IMR-90 (cell line): Measurements from ENCODE around the gene BICD1. TPM values are rescaled to one million over a fixed set of nuclear protein-coding genes. Genes with fewer than 3 reads are reported as not detected.

Source experiments
- ATAC-seq: fragments of 200-7000 bp; cut with Tn5 transposase; 2 replicates; pipeline ENCODE4 v1.9.1; 2020; ENCODE audit warnings: low read depth, mild to moderate bottlenecking, moderate library complexity
- BruUV-seq: library from RNA; stranded (reverse); fragments of 400-500 nt; replicated peaks from 2 replicates; lab custom pipeline; 2021; lab: Mats Ljungman, UMichigan
- CTCF ChIA-PET: fragments of 300-600 bp; formaldehyde crosslinking; extraction: SDS; loops from one replicate; lab custom pipeline; 2021; ENCODE audit warnings: antibody characterized with exemption; lab: Yijun Ruan, JAX
- POLR2A ChIA-PET: fragments of 300-600 bp; sonication (Branson Sonifier 250); formaldehyde crosslinking; loops from one replicate; lab custom pipeline; 2022; ENCODE audit warnings: antibody characterized with exemption; ENCODE audit not compliant: unreplicated experiment; lab: Charles Lee
- DNase-seq: peaks from one replicate; pipeline ENCODE4 v3.0.0; 2013
- H2AFZ ChIP-seq: replicated peaks from 2 replicates; pipeline ENCODE3; 2013; ENCODE audit warnings: low read length, mild to moderate bottlenecking; ENCODE audit not compliant: poor library complexity
- H2AK5ac ChIP-seq: 2 replicates; pipeline ENCODE4 v1.6.1; 2013; ENCODE audit warnings: low read depth, low read length, inconsistent platforms
- H2AK9ac ChIP-seq: replicated peaks from 2 replicates; pipeline ENCODE3; 2013; ENCODE audit warnings: mild to moderate bottlenecking, low read depth, low read length, moderate library complexity; ENCODE audit not compliant: poor library complexity
- H2BK120ac ChIP-seq: 2 replicates; pipeline ENCODE4 v1.6.1; 2013; ENCODE audit warnings: low read depth, low read length, inconsistent platforms
- H2BK15ac ChIP-seq: 3 replicates; pipeline ENCODE4 v1.6.1; 2013; ENCODE audit warnings: low read depth, low read length, inconsistent platforms
- H2BK20ac ChIP-seq: 2 replicates; pipeline ENCODE4 v1.6.1; 2013; ENCODE audit warnings: low read depth, mild to moderate bottlenecking, inconsistent platforms, low read length, moderate library complexity
- H2BK5ac ChIP-seq: 2 replicates; pipeline ENCODE4 v1.6.1; 2013; ENCODE audit warnings: mild to moderate bottlenecking, low read depth, low read length, inconsistent platforms; ENCODE audit not compliant: poor library complexity, severe bottlenecking
- H3K14ac ChIP-seq: replicated peaks from 2 replicates; pipeline ENCODE4 v1.6.1; 2013; ENCODE audit warnings: low read depth, low read length, inconsistent platforms
- H3K18ac ChIP-seq: 2 replicates; pipeline ENCODE4 v1.6.1; 2013; ENCODE audit warnings: low read depth, low read length, control low read depth
- H3K23ac ChIP-seq: 2 replicates; pipeline ENCODE4 v1.6.1; 2013; ENCODE audit warnings: low read depth, low read length, inconsistent platforms
- H3K27ac ChIP-seq: 2 replicates; pipeline ENCODE4 v1.5.1; 2013; ENCODE audit warnings: mild to moderate bottlenecking, control low read depth, low read length; ENCODE audit not compliant: insufficient read depth
- H3K27me3 ChIP-seq: 2 replicates; pipeline ENCODE4 v1.6.1; 2013; ENCODE audit warnings: low read length; ENCODE audit not compliant: control insufficient read depth, insufficient read depth
- H3K36me3 ChIP-seq: 2 replicates; pipeline ENCODE4 v1.6.1; 2013; ENCODE audit warnings: low read length, mixed read lengths; ENCODE audit not compliant: control insufficient read depth, insufficient read depth
- H3K4ac ChIP-seq: 2 replicates; pipeline ENCODE4 v1.6.1; 2013; ENCODE audit warnings: low read depth, low read length, inconsistent platforms
- H3K4me1 ChIP-seq: 2 replicates; pipeline ENCODE4 v1.6.1; 2013; ENCODE audit warnings: low read length, mixed read lengths; ENCODE audit not compliant: control insufficient read depth, insufficient read depth
- H3K4me2 ChIP-seq: 2 replicates; pipeline ENCODE4 v1.6.1; 2013; ENCODE audit warnings: low read depth, mild to moderate bottlenecking, control low read depth, low read length, moderate library complexity
- H3K4me3 ChIP-seq: 2 replicates; pipeline ENCODE4 v1.5.1; 2013; ENCODE audit warnings: low read depth, mild to moderate bottlenecking, control low read depth, low read length, moderate library complexity; ENCODE audit not compliant: insufficient read depth
- H3K56ac ChIP-seq: 2 replicates; pipeline ENCODE4 v1.6.1; 2013; ENCODE audit warnings: low read length, inconsistent platforms; ENCODE audit not compliant: insufficient read depth; ENCODE audit errors: extremely low read depth
- H3K79me1 ChIP-seq, 2 experiments: 2 replicates each; pipeline ENCODE4 v1.6.1; 2013; ENCODE audit warnings: low read length in 2 of 2, inconsistent platforms in 1 of 2, low read depth in 1 of 2
- H3K9ac ChIP-seq: 2 replicates; pipeline ENCODE4 v1.6.1; 2013; ENCODE audit warnings: low read depth, low read length, control low read depth
- H3K9me1 ChIP-seq: 2 replicates; pipeline ENCODE4 v1.6.1; 2013; ENCODE audit warnings: low read length, inconsistent platforms; ENCODE audit not compliant: insufficient read depth
- H3K9me3 ChIP-seq: 2 replicates; pipeline ENCODE4 v1.6.1; 2013; ENCODE audit warnings: low read length; ENCODE audit not compliant: control insufficient read depth, insufficient read depth
- H4K20me1 ChIP-seq: 2 replicates; pipeline ENCODE4 v1.6.1; 2013; ENCODE audit warnings: low read length, inconsistent platforms; ENCODE audit not compliant: insufficient read depth
- H4K5ac ChIP-seq: 2 replicates; pipeline ENCODE4 v1.6.1; 2013; ENCODE audit warnings: mild to moderate bottlenecking, low read depth, low read length, control low read depth
- H4K8ac ChIP-seq, 2 experiments: 2 replicates each; pipeline ENCODE4 v1.6.1; 2013; ENCODE audit warnings: low read depth in 2 of 2, low read length in 2 of 2, control low read depth in 1 of 2, inconsistent platforms in 1 of 2
- H4K91ac ChIP-seq: 2 replicates; pipeline ENCODE4 v1.6.1; 2013; ENCODE audit warnings: low read depth, low read length, inconsistent platforms; ENCODE audit not compliant: insufficient read depth
- BHLHE40 ChIP-seq: fragments of 150-350 bp; IDR thresholded peaks from 2 replicates; pipeline ENCODE4 v1.6.1; 2016; ENCODE audit warnings: mild to moderate bottlenecking, low read depth, low read length
- CEBPB ChIP-seq: IDR thresholded peaks from 2 replicates; pipeline ENCODE4 v1.6.1; 2012; ENCODE audit warnings: low read depth, low read length, improper control_type of control experiment
- CHD1 ChIP-seq: IDR thresholded peaks from 2 replicates; pipeline ENCODE4 v1.6.1; 2012; ENCODE audit warnings: low read depth, low read length, improper control_type of control experiment
- CTCF ChIP-seq: conservative IDR thresholded peaks from 2 replicates; pipeline ENCODE4 v1.5.1; 2012; ENCODE audit warnings: mild to moderate bottlenecking, low read depth, low read length, improper control_type of control experiment
- ELK1 ChIP-seq: fragments of 150-350 bp; IDR thresholded peaks from 2 replicates; pipeline ENCODE4 v1.6.1; 2016; ENCODE audit warnings: low read depth, mild to moderate bottlenecking, low read length, moderate library complexity, borderline replicate concordance
- MAFK ChIP-seq: IDR thresholded peaks from 2 replicates; pipeline ENCODE4 v1.6.1; 2012; ENCODE audit warnings: low read depth, low read length, improper control_type of control experiment
- MAZ ChIP-seq: IDR thresholded peaks from 2 replicates; pipeline ENCODE4 v1.6.1; 2012; ENCODE audit warnings: low read depth, mild to moderate bottlenecking, low read length, improper control_type of control experiment, moderate library complexity, borderline replicate concordance
- MXI1 ChIP-seq: IDR thresholded peaks from 2 replicates; pipeline ENCODE4 v1.6.1; 2012; ENCODE audit warnings: low read depth, mild to moderate bottlenecking, low read length, moderate library complexity, borderline replicate concordance
- NFE2L2 ChIP-seq: fragments of 150-350 bp; IDR thresholded peaks from 2 replicates; pipeline ENCODE4 v1.6.1; 2016; ENCODE audit warnings: low read depth, mild to moderate bottlenecking, low read length
- POLR2A ChIP-seq: IDR thresholded peaks from 2 replicates; pipeline ENCODE4 v1.6.1; 2012; ENCODE audit warnings: mild to moderate bottlenecking, low read depth, low read length
- RAD21 ChIP-seq: IDR thresholded peaks from 2 replicates; pipeline ENCODE4 v1.6.1; 2012; ENCODE audit warnings: low read length, improper control_type of control experiment
- RCOR1 ChIP-seq: IDR thresholded peaks from 2 replicates; pipeline ENCODE4 v1.6.1; 2012; ENCODE audit warnings: mild to moderate bottlenecking, low read length, improper control_type of control experiment; ENCODE audit not compliant: insufficient replicate concordance
- RFX5 ChIP-seq: IDR thresholded peaks from 2 replicates; pipeline ENCODE4 v1.8.0; 2012; ENCODE audit warnings: low read depth, mild to moderate bottlenecking, low read length, moderate library complexity
- SMC3 ChIP-seq: fragments of 150-350 bp; IDR thresholded peaks from 2 replicates; pipeline ENCODE4 v1.6.1; 2016; ENCODE audit warnings: low read depth, mild to moderate bottlenecking, antibody characterized with exemption, low read length, moderate library complexity
- USF2 ChIP-seq: fragments of 150-350 bp; IDR thresholded peaks from 2 replicates; pipeline ENCODE4 v1.6.1; 2017; ENCODE audit warnings: mild to moderate bottlenecking, antibody characterized with exemption, low read length, low read depth
- WGBS, 2 experiments: methylation state at CpG; one replicate each; pipeline versions ENCODE4 v1.1.5 to v1.1.7; 2013; ENCODE audit warnings: missing lambda C conversion rate in 2 of 2; ENCODE audit not compliant: insufficient read length in 1 of 2; ENCODE audit errors: extremely low coverage in 2 of 2; 5-methylcytosine and 5-hydroxymethylcytosine counted together
- dilution Hi-C: fragments of 300-500 bp; cut with HindIII; formaldehyde crosslinking; loops from one replicate; pipeline ENCODE4 v1.14.3; 2018; ENCODE audit warnings: low sequenced_read_pairs; ENCODE audit not compliant: unreplicated experiment
- in situ Hi-C: fragments of 300-500 bp; cut with MboI; formaldehyde crosslinking; loops from 3 replicates; pipeline ENCODE4 v1.14.3; 2019; ENCODE audit warnings: low sequenced_read_pairs, inconsistent platforms, mixed read lengths
- intact Hi-C: fragments of 100-400 bp; cut with micrococcal nuclease; formaldehyde crosslinking; loops from 2 replicates; pipeline ENCODE4 v1.10.0; 2022
- polyA plus RNA-seq, 3 experiments: library from polyadenylated mRNA; depleted of rRNA; stranded (reverse); fragments of >200 nt; gene quantifications; 2 replicates each; pipeline ENCODE4 v1.2.3, GENCODE V29; 2012; ENCODE audit warnings: low replicate concordance in 1 of 3
- total RNA-seq: library from RNA; depleted of rRNA; stranded (reverse); fragments of >200 nt; gene quantifications from 2 replicates; pipeline ENCODE4 v1.2.3, GENCODE V29; 2012

The BICD1 gene
- total and polyA plus RNA-seq, 2 of the 4 experiments (the other 2 are of a cell fraction) = 17.2 to 21.8 TPM

DNA sequence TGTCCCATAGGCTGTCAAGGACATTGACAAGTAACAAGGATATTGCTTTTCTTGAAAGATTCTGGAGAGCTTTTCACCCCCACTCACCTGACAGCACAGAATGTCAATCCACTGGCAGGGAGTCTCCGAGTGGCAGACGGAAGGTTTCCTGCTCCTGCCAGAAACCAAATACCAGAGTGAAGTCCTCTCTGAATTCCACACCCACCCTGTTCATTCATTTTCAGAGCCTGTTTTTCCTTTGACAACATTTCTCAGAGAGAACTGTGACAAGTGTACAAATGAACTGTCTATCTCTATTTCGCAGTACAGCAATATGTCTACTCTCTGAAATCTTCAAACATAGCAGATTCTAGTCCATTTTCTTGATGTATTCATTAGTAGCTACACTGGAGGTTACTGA is 26.2 kb upstream of the BICD1 start:
- Histone ChIP-seq H2AK9ac (no peak overlapping the region), H2BK120ac (no peak overlapping the region), H4K5ac (no peak overlapping the region), H2BK20ac (no peak overlapping the region), H3K27me3 (no peaks in the 10 kb centered on the region; the same call in none of the 2 replicates), H3K36me3 (no peaks in the 10 kb centered on the region), H3K27ac (no peak overlapping the region), H3K18ac (no peak overlapping the region), H4K91ac (no peak overlapping the region), H3K56ac (no peak overlapping the region), H3K23ac (no peak overlapping the region), H3K9me3 (no peaks in the 10 kb centered on the region), H2AFZ (no peak overlapping the region), H3K4me3 (no peak overlapping the region), H3K4me2 (no peak overlapping the region), H3K79me1 (no peaks in the 10 kb centered on the region), H2AK5ac (no peak overlapping the region), H2BK15ac (no peak overlapping the region), H3K9ac (no peak overlapping the region), H3K9me1 (peaks cover 8% of the 10 kb centered on the region), H3K4me1 (peaks cover 4% of the 10 kb centered on the region; the same call in 1 of the 2 replicates), H4K8ac (no peak overlapping the region), H3K4ac (no peak overlapping the region), H3K14ac (no peak overlapping the region), H4K20me1 (no peaks in the 10 kb centered on the region), H2BK5ac (no peak overlapping the region)
- POLR2A ChIA-PET = no interaction called here
- intact Hi-C loops = no loop called here
- no TSS peak for BruUV-seq
- ATAC-seq = no peak
- in situ Hi-C loops = no loop called here
- TF ChIP-seq RAD21 (no peak), CEBPB (no peak), POLR2A (no peak), MAFK (no peak), ELK1 (no peak), BHLHE40 (no peak), NFE2L2 (no peak), RFX5 (no peak), CTCF (no peak), SMC3 (no peak), CHD1 (no peak), MAZ (no peak), MXI1 (no peak), RCOR1 (no peak), USF2 (no peak)
- no peak for DNase-seq
- dilution Hi-C loops = no loop called here
- CTCF ChIA-PET = interaction anchor here (0.8 kb wide), 1 partner anchor 427 kb away, joined by 3 read pairs; no protein-coding TSS in a partner anchor
- no CpG with 5 or more reads among the region's 3 CpGs for WGBS, 2 experiments
